SK-N-SH treated with all-trans-retinoic acid at 6 μM for 48 hours (cell line): ENCODE data around the gene SDHB.

ENCODE experiments used
- ARNTL ChIP-seq: fragments of 450-650 bp; formaldehyde crosslinking; IDR thresholded peaks from 2 replicates; pipeline ENCODE4 v1.5.0; 2020; ENCODE audit warnings: low read depth, mild to moderate bottlenecking, moderate library complexity, borderline replicate concordance
- BACH2 ChIP-seq: fragments of 250-450 bp; sonication (Bioruptor Pico); IDR thresholded peaks from 2 replicates; pipeline ENCODE4 v1.9.0; 2021; ENCODE audit warnings: mild to moderate bottlenecking, borderline replicate concordance
- GLIS3 ChIP-seq: fragments of 250-450 bp; sonication (Bioruptor Pico); IDR thresholded peaks from 2 replicates; pipeline ENCODE4 v1.5.0; 2020; ENCODE audit warnings: mild to moderate bottlenecking, moderate library complexity
- ISL1 ChIP-seq: fragments of 250-450 bp; sonication (Bioruptor Pico); IDR thresholded peaks from 2 replicates; pipeline ENCODE4 v2.1.2; 2022; ENCODE audit warnings: mild to moderate bottlenecking, moderate library complexity
- PPARA ChIP-seq: fragments of 250-450 bp; sonication (Bioruptor Pico); IDR thresholded peaks from 2 replicates; pipeline ENCODE4 v1.5.0; 2020; ENCODE audit warnings: mild to moderate bottlenecking, borderline replicate concordance
- RARB ChIP-seq: fragments of 250-450 bp; sonication (Bioruptor Pico); IDR thresholded peaks from 2 replicates; pipeline ENCODE4 v1.8.0; 2021; ENCODE audit warnings: mild to moderate bottlenecking, moderate library complexity
- ZFP3 ChIP-seq: fragments of 250-450 bp; sonication (Bioruptor Pico); IDR thresholded peaks from 2 replicates; pipeline ENCODE4 v1.5.0; 2020; ENCODE audit warnings: mild to moderate bottlenecking, moderate library complexity
- ZFP30 ChIP-seq: fragments of 450-650 bp; formaldehyde crosslinking; IDR thresholded peaks from 2 replicates; pipeline ENCODE4 v1.5.0; 2022; ENCODE audit warnings: mild to moderate bottlenecking, moderate library complexity
- TF ChIP-seq, protein P1 (sequence below): fragments of 250-450 bp; sonication (Bioruptor Pico); IDR thresholded peaks from 2 replicates; pipeline ENCODE4 v1.5.1; 2020; ENCODE audit warnings: low read depth, mild to moderate bottlenecking, moderate library complexity
- TF ChIP-seq, protein P2 (sequence below): fragments of 250-450 bp; sonication (Bioruptor Pico); IDR thresholded peaks from 2 replicates; pipeline ENCODE4 v1.8.0; 2020; ENCODE audit warnings: mild to moderate bottlenecking, moderate library complexity, borderline replicate concordance

DNA sequence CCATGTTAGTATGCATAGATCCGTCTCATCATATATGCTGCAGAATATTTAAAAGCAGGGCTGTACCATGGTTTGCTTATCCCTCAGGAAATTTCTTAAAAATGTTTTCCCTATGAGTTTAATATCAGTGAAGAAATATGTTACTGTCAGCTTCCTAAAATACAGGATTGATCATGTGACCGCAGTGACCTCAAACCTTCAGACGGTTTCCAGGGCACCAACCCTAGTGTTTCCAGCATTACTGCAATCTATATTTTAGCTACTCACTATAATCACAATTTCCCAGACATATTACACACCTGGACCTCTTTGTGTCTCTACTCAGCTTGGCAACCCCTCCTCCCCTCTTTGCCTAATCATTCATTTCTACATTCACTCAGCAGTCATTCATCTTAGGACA is 7.7 kb upstream of the SDHB start:
- TF ChIP-seq GLIS3 (CRISPR knock-in tag) (no peak), ZFP30 (CRISPR knock-in tag) (no peak), ZFP3 (CRISPR knock-in tag) (no peak), ARNTL (CRISPR knock-in tag) (no peak), ISL1 (CRISPR knock-in tag) (no peak), RARB (CRISPR knock-in tag) (no peak), BACH2 (CRISPR knock-in tag) (no peak), PPARA (CRISPR knock-in tag) (no peak)
- TF ChIP-seq, protein P1, sequence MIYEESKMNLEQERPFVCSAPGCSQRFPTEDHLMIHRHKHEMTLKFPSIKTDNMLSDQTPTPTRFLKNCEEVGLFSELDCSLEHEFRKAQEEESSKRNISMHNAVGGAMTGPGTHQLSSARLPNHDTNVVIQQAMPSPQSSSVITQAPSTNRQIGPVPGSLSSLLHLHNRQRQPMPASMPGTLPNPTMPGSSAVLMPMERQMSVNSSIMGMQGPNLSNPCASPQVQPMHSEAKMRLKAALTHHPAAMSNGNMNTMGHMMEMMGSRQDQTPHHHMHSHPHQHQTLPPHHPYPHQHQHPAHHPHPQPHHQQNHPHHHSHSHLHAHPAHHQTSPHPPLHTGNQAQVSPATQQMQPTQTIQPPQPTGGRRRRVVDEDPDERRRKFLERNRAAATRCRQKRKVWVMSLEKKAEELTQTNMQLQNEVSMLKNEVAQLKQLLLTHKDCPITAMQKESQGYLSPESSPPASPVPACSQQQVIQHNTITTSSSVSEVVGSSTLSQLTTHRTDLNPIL (CRISPR knock-in tag), result no peak
- TF ChIP-seq, protein P2, sequence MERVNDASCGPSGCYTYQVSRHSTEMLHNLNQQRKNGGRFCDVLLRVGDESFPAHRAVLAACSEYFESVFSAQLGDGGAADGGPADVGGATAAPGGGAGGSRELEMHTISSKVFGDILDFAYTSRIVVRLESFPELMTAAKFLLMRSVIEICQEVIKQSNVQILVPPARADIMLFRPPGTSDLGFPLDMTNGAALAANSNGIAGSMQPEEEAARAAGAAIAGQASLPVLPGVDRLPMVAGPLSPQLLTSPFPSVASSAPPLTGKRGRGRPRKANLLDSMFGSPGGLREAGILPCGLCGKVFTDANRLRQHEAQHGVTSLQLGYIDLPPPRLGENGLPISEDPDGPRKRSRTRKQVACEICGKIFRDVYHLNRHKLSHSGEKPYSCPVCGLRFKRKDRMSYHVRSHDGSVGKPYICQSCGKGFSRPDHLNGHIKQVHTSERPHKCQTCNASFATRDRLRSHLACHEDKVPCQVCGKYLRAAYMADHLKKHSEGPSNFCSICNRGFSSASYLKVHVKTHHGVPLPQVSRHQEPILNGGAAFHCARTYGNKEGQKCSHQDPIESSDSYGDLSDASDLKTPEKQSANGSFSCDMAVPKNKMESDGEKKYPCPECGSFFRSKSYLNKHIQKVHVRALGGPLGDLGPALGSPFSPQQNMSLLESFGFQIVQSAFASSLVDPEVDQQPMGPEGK (CRISPR knock-in tag), result no peak
